Measurements from ENCODE around the gene IRF8. TPM values are rescaled to one million over a fixed set of nuclear protein-coding genes. Genes with fewer than 3 reads are reported as not detected.

Gene IRF8
- polyA plus RNA-seq, 1 of the 3 experiments (the other 2 are of a cell fraction) = not detected

DNA sequence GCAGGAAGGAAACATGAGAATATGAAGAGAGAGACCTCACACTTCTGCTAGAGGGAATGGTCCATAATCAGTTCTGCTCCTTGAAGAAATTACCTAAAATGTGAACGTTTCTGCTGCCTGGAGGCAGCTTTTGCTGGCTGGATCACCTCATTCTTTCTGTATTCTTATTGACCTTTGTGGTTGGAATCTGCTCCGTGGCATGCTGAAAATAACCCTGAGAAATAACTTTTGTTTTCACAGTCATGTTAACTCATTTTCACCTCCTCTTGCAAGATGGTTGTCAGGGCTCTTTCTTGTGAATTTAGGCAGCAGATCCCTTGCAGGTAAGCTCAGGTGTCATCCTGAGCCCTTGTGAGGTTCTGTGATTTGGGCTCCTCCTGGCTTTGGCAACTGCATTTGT lies 70.2 kb downstream of the IRF8 start (continued):
- TF ChIP-seq, protein P1, sequence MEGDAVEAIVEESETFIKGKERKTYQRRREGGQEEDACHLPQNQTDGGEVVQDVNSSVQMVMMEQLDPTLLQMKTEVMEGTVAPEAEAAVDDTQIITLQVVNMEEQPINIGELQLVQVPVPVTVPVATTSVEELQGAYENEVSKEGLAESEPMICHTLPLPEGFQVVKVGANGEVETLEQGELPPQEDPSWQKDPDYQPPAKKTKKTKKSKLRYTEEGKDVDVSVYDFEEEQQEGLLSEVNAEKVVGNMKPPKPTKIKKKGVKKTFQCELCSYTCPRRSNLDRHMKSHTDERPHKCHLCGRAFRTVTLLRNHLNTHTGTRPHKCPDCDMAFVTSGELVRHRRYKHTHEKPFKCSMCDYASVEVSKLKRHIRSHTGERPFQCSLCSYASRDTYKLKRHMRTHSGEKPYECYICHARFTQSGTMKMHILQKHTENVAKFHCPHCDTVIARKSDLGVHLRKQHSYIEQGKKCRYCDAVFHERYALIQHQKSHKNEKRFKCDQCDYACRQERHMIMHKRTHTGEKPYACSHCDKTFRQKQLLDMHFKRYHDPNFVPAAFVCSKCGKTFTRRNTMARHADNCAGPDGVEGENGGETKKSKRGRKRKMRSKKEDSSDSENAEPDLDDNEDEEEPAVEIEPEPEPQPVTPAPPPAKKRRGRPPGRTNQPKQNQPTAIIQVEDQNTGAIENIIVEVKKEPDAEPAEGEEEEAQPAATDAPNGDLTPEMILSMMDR (IDR thresholded peaks at IDR 0.05) = no peak

DNA sequence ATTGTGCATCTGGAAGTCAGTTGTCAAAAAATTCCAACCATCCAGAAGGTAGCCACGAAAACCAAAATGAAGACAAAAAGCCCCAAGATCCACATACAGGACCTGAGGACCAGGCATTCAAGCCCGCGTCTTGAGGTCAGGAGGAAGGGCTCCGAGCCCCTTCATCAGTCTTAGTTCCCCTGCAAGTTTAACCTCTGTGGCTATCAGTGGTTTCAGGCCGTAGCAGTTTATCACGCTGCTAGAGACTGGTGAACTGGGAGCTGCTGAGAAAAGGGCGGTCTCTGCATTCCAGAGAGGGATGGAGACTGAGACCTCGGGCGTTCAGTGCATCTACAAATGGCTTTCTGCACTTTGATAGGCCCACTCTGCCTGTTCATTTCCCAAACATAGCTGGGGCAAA lies 70.6 kb downstream of the IRF8 start:
- POLR2A ChIA-PET = no interaction called here
- no peak overlapping the region for H2AFZ ChIP-seq (ENCODE audit: low read depth)
- H3F3A ChIP-seq (replicated peaks; ENCODE audit: insufficient read depth) = no peaks in the 10 kb centered on the region
- H3K27ac ChIP-seq (ENCODE audit: low read depth in 2 of 2, low read length in 1 of 2) = no peak overlapping the region
- H3K4me3 ChIP-seq (ENCODE audit: low read depth in 2 of 2, low read length in 1 of 2) = no peak overlapping the region
- no peaks in the 10 kb centered on the region for H3K79me2 ChIP-seq (ENCODE audit: insufficient read depth)
- TF ChIP-seq RCOR1 (IDR thresholded peaks at IDR 0.05; ENCODE audit: low read length) = no peak
- no peak overlapping the region for H3K4me2 ChIP-seq
- H3K9me3 ChIP-seq = no peaks in the 10 kb centered on the region
- no peaks in the 10 kb centered on the region for H4K20me1 ChIP-seq (ENCODE audit: insufficient read depth)
- no peaks in the 10 kb centered on the region for H3K36me3 ChIP-seq (replicated peaks in 1 of 2; ENCODE audit: control insufficient read depth in 1 of 2, insufficient read depth in 2 of 2, low read length in 1 of 2)
- WGBS (ENCODE audit: low lambda C conversion rate) = 16% methylated on average over 9 of the region's 9 CpGs
- DNase-seq = no peak
- H3K27me3 ChIP-seq (ENCODE audit: insufficient read depth) = peaks cover 56% of the 10 kb centered on the region
- no peaks in the 10 kb centered on the region for H3K4me1 ChIP-seq (ENCODE audit: control insufficient read depth in 1 of 2, insufficient read depth in 2 of 2, low read depth in 1 of 2, low read length in 1 of 2)
- no peak overlapping the region for H3K9ac ChIP-seq
- CTCF ChIA-PET = interaction anchor here (1.3 kb wide), 1 partner anchor 148 kb away, joined by 3 read pairs; no protein-coding TSS in a partner anchor
- H3K9me2 ChIP-seq = no peaks in the 10 kb centered on the region

DNA sequence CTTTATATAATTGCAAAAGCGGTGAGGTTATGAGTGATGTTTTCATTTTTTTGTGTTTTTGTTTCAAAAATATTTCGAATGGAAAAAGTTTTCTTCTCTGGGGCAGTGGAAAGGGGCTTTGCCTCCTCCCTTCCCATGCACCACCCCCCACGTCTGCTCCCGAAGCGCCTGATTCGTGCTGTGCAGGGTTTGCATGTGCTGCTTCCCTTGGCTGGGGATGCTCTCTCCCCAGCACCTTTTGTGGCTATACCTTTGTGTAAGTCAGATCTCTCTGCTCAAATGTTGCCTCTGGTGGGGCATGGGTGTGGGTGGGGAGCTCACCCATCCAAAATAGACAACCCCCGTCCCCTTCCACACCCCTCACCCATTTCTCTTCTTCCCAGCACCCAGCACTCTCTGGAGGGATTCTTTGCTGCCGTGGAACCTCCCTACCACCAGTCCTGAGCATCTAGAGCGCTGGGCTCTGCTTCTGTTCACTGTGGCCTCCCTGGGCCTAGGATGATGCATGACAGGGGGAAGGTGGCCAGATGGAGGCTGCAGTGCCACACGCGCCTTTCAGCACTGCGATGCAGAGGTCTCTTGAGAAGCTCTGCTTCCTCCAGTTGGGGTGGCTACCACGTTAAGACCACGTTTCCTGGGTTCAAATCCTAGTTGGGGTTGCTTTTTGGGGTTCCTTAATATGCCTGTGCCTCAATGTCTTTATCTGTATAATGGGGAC lies 71.2 kb downstream of the IRF8 start:
- H3K9me3 ChIP-seq = no peaks in the 10 kb centered on the region
- H3K9ac ChIP-seq = no peak overlapping the region
- H3F3A ChIP-seq (replicated peaks; ENCODE audit: insufficient read depth) = no peaks in the 10 kb centered on the region
- H3K27ac ChIP-seq (ENCODE audit: low read depth in 2 of 2, low read length in 1 of 2) = no peak overlapping the region
- no peaks in the 10 kb centered on the region for H4K20me1 ChIP-seq (ENCODE audit: insufficient read depth)
- CTCF ChIA-PET = interaction anchor here (1.3 kb wide), 1 partner anchor 148 kb away, joined by 3 read pairs; no protein-coding TSS in a partner anchor
- no peaks in the 10 kb centered on the region for H3K36me3 ChIP-seq (replicated peaks in 1 of 2; ENCODE audit: control insufficient read depth in 1 of 2, insufficient read depth in 2 of 2, low read length in 1 of 2)
- peaks cover 50% of the 10 kb centered on the region for H3K27me3 ChIP-seq (ENCODE audit: insufficient read depth)
- H3K9me2 ChIP-seq = no peaks in the 10 kb centered on the region
- TF ChIP-seq FOXJ3 (CRISPR knock-in tag; IDR thresholded peaks at IDR 0.05) (no peak), FOSL2 (IDR thresholded peaks at IDR 0.05; ENCODE audit: borderline replicate concordance, low read depth) (no peak), RFX5 (IDR thresholded peaks at IDR 0.05; ENCODE audit: low read length) (no peak)
- TF ChIP-seq, protein P2, sequence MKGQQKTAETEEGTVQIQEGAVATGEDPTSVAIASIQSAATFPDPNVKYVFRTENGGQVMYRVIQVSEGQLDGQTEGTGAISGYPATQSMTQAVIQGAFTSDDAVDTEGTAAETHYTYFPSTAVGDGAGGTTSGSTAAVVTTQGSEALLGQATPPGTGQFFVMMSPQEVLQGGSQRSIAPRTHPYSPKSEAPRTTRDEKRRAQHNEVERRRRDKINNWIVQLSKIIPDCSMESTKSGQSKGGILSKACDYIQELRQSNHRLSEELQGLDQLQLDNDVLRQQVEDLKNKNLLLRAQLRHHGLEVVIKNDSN (IDR thresholded peaks at IDR 0.05; ENCODE audit: borderline replicate concordance, low read depth) = no peak
- WGBS (ENCODE audit: low lambda C conversion rate) = 17% methylated on average over 11 of the region's 14 CpGs
- H3K79me2 ChIP-seq (ENCODE audit: insufficient read depth) = no peaks in the 10 kb centered on the region
- POLR2A ChIA-PET = no interaction called here
- H3K4me3 ChIP-seq (ENCODE audit: low read depth in 2 of 2, low read length in 1 of 2) = no peak overlapping the region
- no peak overlapping the region for H3K4me2 ChIP-seq
- no peak for DNase-seq
- no peak overlapping the region for H2AFZ ChIP-seq (ENCODE audit: low read depth)
- H3K4me1 ChIP-seq (ENCODE audit: control insufficient read depth in 1 of 2, insufficient read depth in 2 of 2, low read depth in 1 of 2, low read length in 1 of 2) = no peaks in the 10 kb centered on the region

All from SK-N-SH (cell line).